Muscle layer of colon (tissue), 2 donors: ENCODE measurements around the gene TPST1.
"Not testable (repeated sequence)": the region's sequence is repeated elsewhere in the genome, so short reads cannot be mapped to it uniquely, and the experiment has no call there.

Experiments used
- H3K27ac ChIP-seq: one replicate; pipeline ENCODE4 v1.7.0; 2013; ENCODE audit warnings: low read depth, mild to moderate bottlenecking, low read length, moderate library complexity
- H3K27me3 ChIP-seq, 2 donors: one replicate each; pipeline ENCODE4 v1.7.0; 2013; ENCODE audit warnings: low read length in 2 of 2, mild to moderate bottlenecking in 2 of 2; ENCODE audit not compliant: insufficient read depth in 2 of 2, control insufficient read depth in 1 of 2
- H3K36me3 ChIP-seq: one replicate; pipeline ENCODE4 v1.7.0; 2013; ENCODE audit warnings: mild to moderate bottlenecking, low read length; ENCODE audit not compliant: insufficient read depth
- H3K4me1 ChIP-seq: one replicate; pipeline ENCODE4 v1.7.0; 2013; ENCODE audit warnings: mild to moderate bottlenecking, low read length; ENCODE audit not compliant: insufficient read depth
- H3K4me3 ChIP-seq, 2 donors: one replicate each; pipeline ENCODE4 v1.7.0; 2013; ENCODE audit warnings: low read length in 2 of 2, low read depth in 1 of 2, mild to moderate bottlenecking in 1 of 2, moderate library complexity in 1 of 2
- H3K9ac ChIP-seq: one replicate; pipeline ENCODE4 v1.7.0; 2013; ENCODE audit warnings: low read length
- H3K9me3 ChIP-seq: one replicate; pipeline ENCODE4 v1.7.0; 2013; ENCODE audit warnings: mild to moderate bottlenecking, low read length
- donor health status: abdominal sarcoma.
- donor health status: Adenocarcinoma of cecum.

TPST1 gene

GRCh38 chr7:66319407-66319979, 114.4 kb downstream of the TPST1 start:
- no peaks in the 10 kb centered on the region for H3K4me1 ChIP-seq
- H3K9ac ChIP-seq = no peak overlapping the region
- H3K27ac ChIP-seq = no peak overlapping the region
- H3K36me3 ChIP-seq = no peaks in the 10 kb centered on the region
- H3K4me3 ChIP-seq = no peak overlapping the region
- no peaks in the 10 kb centered on the region for H3K9me3 ChIP-seq
- H3K27me3 ChIP-seq = no peaks in the 10 kb centered on the region

GRCh38 chr7:66321283-66321682, 116.1 kb downstream of the TPST1 start:
- no peaks in the 10 kb centered on the region for H3K27me3 ChIP-seq
- H3K27ac ChIP-seq = no peak overlapping the region

GRCh38 chr7:66323114-66323796, 118.1 kb downstream of the TPST1 start:
- Histone ChIP-seq H3K27me3 (no peaks in the 10 kb centered on the region), H3K4me1 (no peaks in the 10 kb centered on the region), H3K27ac (no peak overlapping the region), H3K9me3 (no peaks in the 10 kb centered on the region), H3K4me3 (no peak overlapping the region), H3K9ac (no peak overlapping the region), H3K36me3 (no peaks in the 10 kb centered on the region)

More at GRCh38 chr7:66321283-66321682, 116.1 kb downstream of the TPST1 start:
- H3K9me3 ChIP-seq = no peaks in the 10 kb centered on the region
- no peaks in the 10 kb centered on the region for H3K36me3 ChIP-seq
- H3K4me3 ChIP-seq = no peak overlapping the region
- no peaks in the 10 kb centered on the region for H3K4me1 ChIP-seq
- no peak overlapping the region for H3K9ac ChIP-seq

GRCh38 chr7:66324985-66325384, 119.9 kb downstream of the TPST1 start:
- not testable (repeated sequence) for H3K9me3 ChIP-seq

GRCh38 chr7:66326501-66327215, 121.5 kb downstream of the TPST1 start:
- Histone ChIP-seq H3K27me3 (no peaks in the 10 kb centered on the region), H3K36me3 (no peaks in the 10 kb centered on the region), H3K4me3 (no peak overlapping the region), H3K9me3 (no peaks in the 10 kb centered on the region), H3K27ac (no peak overlapping the region), H3K9ac (no peak overlapping the region), H3K4me1 (peaks cover 7% of the 10 kb centered on the region)

More at GRCh38 chr7:66324985-66325384, 119.9 kb downstream of the TPST1 start:
- not testable (repeated sequence) for H3K27ac ChIP-seq, H3K4me1 ChIP-seq, H3K9ac ChIP-seq, H3K27me3 ChIP-seq, H3K4me3 ChIP-seq, H3K36me3 ChIP-seq

GRCh38 chr7:66330961-66331360, 125.8 kb downstream of the TPST1 start:
- Histone ChIP-seq H3K4me1 (peaks cover 7% of the 10 kb centered on the region), H3K4me3 (no peak overlapping the region), H3K9ac (no peak overlapping the region), H3K9me3 (no peaks in the 10 kb centered on the region), H3K36me3 (no peaks in the 10 kb centered on the region), H3K27ac (no peak overlapping the region), H3K27me3 (no peaks in the 10 kb centered on the region)

GRCh38 chr7:66331883-66332282, 126.7 kb downstream of the TPST1 start:
- no peak overlapping the region for H3K27ac ChIP-seq
- H3K27me3 ChIP-seq = no peaks in the 10 kb centered on the region
- peaks cover 7% of the 10 kb centered on the region for H3K4me1 ChIP-seq
- no peaks in the 10 kb centered on the region for H3K36me3 ChIP-seq
- no peak overlapping the region for H3K4me3 ChIP-seq
- H3K9me3 ChIP-seq = no peaks in the 10 kb centered on the region
- H3K9ac ChIP-seq = no peak overlapping the region

GRCh38 chr7:66333443-66333842, 128.3 kb downstream of the TPST1 start:
- H3K36me3 ChIP-seq = no peaks in the 10 kb centered on the region
- no peak overlapping the region for H3K9ac ChIP-seq
- H3K27ac ChIP-seq = no peak overlapping the region
- peaks cover 7% of the 10 kb centered on the region for H3K4me1 ChIP-seq
- H3K27me3 ChIP-seq = no peaks in the 10 kb centered on the region
- no peak overlapping the region for H3K4me3 ChIP-seq
- H3K9me3 ChIP-seq = no peaks in the 10 kb centered on the region

- Histone ChIP-seq H3K9me3 (no peaks in the 10 kb centered on the region), H3K4me1 (peaks cover 7% of the 10 kb centered on the region), H3K9ac (no peak overlapping the region), H3K27me3 (no peaks in the 10 kb centered on the region), H3K4me3 (no peak overlapping the region), H3K36me3 (no peaks in the 10 kb centered on the region), H3K27ac (no peak overlapping the region)
These were observed 130.2 kb downstream of the TPST1 start for GRCh38 chr7:66335318-66335717.

- H3K36me3 ChIP-seq = no peaks in the 10 kb centered on the region
- no peaks in the 10 kb centered on the region for H3K4me1 ChIP-seq
- no peak overlapping the region for H3K27ac ChIP-seq
- no peak overlapping the region for H3K4me3 ChIP-seq
- no peaks in the 10 kb centered on the region for H3K9me3 ChIP-seq
- no peak overlapping the region for H3K9ac ChIP-seq
- no peaks in the 10 kb centered on the region for H3K27me3 ChIP-seq
These were observed 131.6 kb downstream of the TPST1 start for GRCh38 chr7:66336760-66337159.

GRCh38 chr7:66339141-66339540, 134.0 kb downstream of the TPST1 start:
- no peak overlapping the region for H3K27ac ChIP-seq
- no peaks in the 10 kb centered on the region for H3K4me1 ChIP-seq
- no peaks in the 10 kb centered on the region for H3K27me3 ChIP-seq

More at GRCh38 chr7:66339141-66339540, 134.0 kb downstream of the TPST1 start:
- no peak overlapping the region for H3K4me3 ChIP-seq
- H3K9ac ChIP-seq = no peak overlapping the region
- H3K36me3 ChIP-seq = no peaks in the 10 kb centered on the region
- H3K9me3 ChIP-seq = no peaks in the 10 kb centered on the region
